ENCODE measurements around the gene HCRT.
A peak's percentile ranks its signal among the peaks of the same experiment; 100 is the strongest.

HCRT gene, protein sequence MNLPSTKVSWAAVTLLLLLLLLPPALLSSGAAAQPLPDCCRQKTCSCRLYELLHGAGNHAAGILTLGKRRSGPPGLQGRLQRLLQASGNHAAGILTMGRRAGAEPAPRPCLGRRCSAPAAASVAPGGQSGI

GRCh38 chr17:42184713-42185620, at the start of gene HCRT:
Gene HCRT (minus strand): TSS chr17:42185452. CDS start chr17:42185365, 87 bp downstream.
- no peak for DNase-seq (ENCODE audit: low read depth, low spot score)
- H3K36me3 ChIP-seq (ENCODE audit: insufficient read depth, insufficient read length, low read length), result no peaks in the 10 kb centered on the region
- peak within 1 kb of the TSS; percentile 33 for H3K9ac ChIP-seq (ENCODE audit: insufficient read length, low read depth)
- TF ChIP-seq SUZ12 (IDR thresholded peaks at IDR 0.05; ENCODE audit: extremely low read depth, insufficient read depth, insufficient read length), result no peak
- no peak for TF ChIP-seq ZNF274 (IDR thresholded peaks at IDR 0.05; ENCODE audit: low read depth, low read length)
- TF ChIP-seq YY1 (IDR thresholded peaks at IDR 0.05; ENCODE audit: insufficient read depth, insufficient read length), result no peak
- H3K27me3 ChIP-seq (ENCODE audit: insufficient read depth, insufficient read length), result peaks cover 58% of the 10 kb centered on the region
- H3K9me3 ChIP-seq (ENCODE audit: insufficient read depth, low read length), result no peaks in the 10 kb centered on the region
- H3K4me3 ChIP-seq (ENCODE audit: insufficient read length, low read depth), result peak within 1 kb of the TSS; percentile 51
- peaks cover 27% of the 10 kb centered on the region for H3K4me1 ChIP-seq (ENCODE audit: insufficient read depth, insufficient read length)

DNA sequence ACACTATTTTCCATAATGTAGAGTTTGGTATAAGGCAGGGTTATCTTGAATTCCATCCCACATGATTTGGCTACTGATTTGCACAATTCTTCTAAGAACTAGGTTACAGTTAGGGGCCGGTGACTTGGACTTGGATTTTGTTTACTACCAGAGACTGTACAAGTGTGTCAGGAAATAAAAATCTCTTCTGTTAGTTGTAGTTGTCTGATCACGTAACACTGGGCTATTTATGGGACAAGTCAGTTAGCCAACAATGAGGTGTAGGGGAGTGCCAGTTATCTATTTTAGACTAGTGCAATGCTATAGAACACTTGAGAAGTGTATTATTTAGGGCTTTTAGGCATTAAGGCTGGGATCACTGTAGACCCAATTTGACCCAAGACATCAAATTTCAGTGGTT, 48.7 kb upstream of the HCRT start:
- H3K4me1 ChIP-seq (ENCODE audit: insufficient read depth, insufficient read length), result no peaks in the 10 kb centered on the region
- H3K9me3 ChIP-seq (ENCODE audit: insufficient read depth, low read length), result no peaks in the 10 kb centered on the region
- DNase-seq (ENCODE audit: low read depth, low spot score), result no peak
- no peaks in the 10 kb centered on the region for H3K27me3 ChIP-seq (ENCODE audit: insufficient read depth, insufficient read length)
- TF ChIP-seq SUZ12 (IDR thresholded peaks at IDR 0.05; ENCODE audit: extremely low read depth, insufficient read depth, insufficient read length), result no peak
- TF ChIP-seq YY1 (IDR thresholded peaks at IDR 0.05; ENCODE audit: insufficient read depth, insufficient read length), result no peak
- TF ChIP-seq ZNF274 (IDR thresholded peaks at IDR 0.05; ENCODE audit: low read depth, low read length), result no peak
- H3K9ac ChIP-seq (ENCODE audit: insufficient read length, low read depth), result no peak overlapping the region
- H3K36me3 ChIP-seq (ENCODE audit: insufficient read depth, insufficient read length, low read length), result no peaks in the 10 kb centered on the region
- H3K4me3 ChIP-seq (ENCODE audit: insufficient read length, low read depth), result no peak overlapping the region

GRCh38 chr17:42233156-42233555, 47.9 kb upstream of the HCRT start:
- Histone ChIP-seq H3K36me3 (ENCODE audit: insufficient read depth, insufficient read length, low read length) (no peaks in the 10 kb centered on the region), H3K4me1 (ENCODE audit: insufficient read depth, insufficient read length) (no peaks in the 10 kb centered on the region), H3K27me3 (ENCODE audit: insufficient read depth, insufficient read length) (no peaks in the 10 kb centered on the region), H3K4me3 (ENCODE audit: insufficient read length, low read depth) (no peak overlapping the region), H3K9ac (ENCODE audit: insufficient read length, low read depth) (no peak overlapping the region), H3K9me3 (ENCODE audit: insufficient read depth, low read length) (no peaks in the 10 kb centered on the region)
- DNase-seq (ENCODE audit: low read depth, low spot score), result no peak
- TF ChIP-seq ZNF274 (IDR thresholded peaks at IDR 0.05; ENCODE audit: low read depth, low read length), result no peak
- no peak for TF ChIP-seq YY1 (IDR thresholded peaks at IDR 0.05; ENCODE audit: insufficient read depth, insufficient read length)
- no peak for TF ChIP-seq SUZ12 (IDR thresholded peaks at IDR 0.05; ENCODE audit: extremely low read depth, insufficient read depth, insufficient read length)

DNA sequence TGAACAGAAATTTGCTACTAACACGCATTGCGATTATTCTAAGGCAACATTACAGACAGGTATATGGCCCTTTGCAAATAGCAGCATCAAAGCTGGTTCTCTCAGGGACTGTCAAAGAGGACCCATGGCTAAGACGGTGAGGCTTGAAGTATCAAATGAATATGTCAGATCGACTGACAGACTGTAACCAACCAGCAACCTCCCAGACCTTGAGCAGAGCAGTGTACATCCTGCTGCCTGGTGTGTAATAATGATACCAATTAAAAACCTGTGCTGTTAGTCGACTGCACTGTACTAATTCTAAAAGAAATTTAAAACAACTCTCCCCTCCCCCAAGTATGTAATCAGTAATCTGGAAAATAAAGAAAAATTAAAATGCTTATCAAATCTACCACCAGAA, 45.0 kb upstream of the HCRT start:
- H3K4me3 ChIP-seq (ENCODE audit: insufficient read length, low read depth), result no peak overlapping the region
- H3K27me3 ChIP-seq (ENCODE audit: insufficient read depth, insufficient read length), result no peaks in the 10 kb centered on the region
- no peaks in the 10 kb centered on the region for H3K36me3 ChIP-seq (ENCODE audit: insufficient read depth, insufficient read length, low read length)
- no peak for TF ChIP-seq YY1 (IDR thresholded peaks at IDR 0.05; ENCODE audit: insufficient read depth, insufficient read length)
- TF ChIP-seq ZNF274 (IDR thresholded peaks at IDR 0.05; ENCODE audit: low read depth, low read length), result no peak
- TF ChIP-seq SUZ12 (IDR thresholded peaks at IDR 0.05; ENCODE audit: extremely low read depth, insufficient read depth, insufficient read length), result no peak
- DNase-seq (ENCODE audit: low read depth, low spot score), result no peak
- H3K4me1 ChIP-seq (ENCODE audit: insufficient read depth, insufficient read length), result no peaks in the 10 kb centered on the region
- no peaks in the 10 kb centered on the region for H3K9me3 ChIP-seq (ENCODE audit: insufficient read depth, low read length)
- H3K9ac ChIP-seq (ENCODE audit: insufficient read length, low read depth), result no peak overlapping the region

GRCh38 chr17:42227849-42228700, 42.8 kb upstream of the HCRT start:
- H3K36me3 ChIP-seq (ENCODE audit: insufficient read depth, insufficient read length, low read length), result no peaks in the 10 kb centered on the region
- TF ChIP-seq ZNF274 (IDR thresholded peaks at IDR 0.05; ENCODE audit: low read depth, low read length), result no peak
- no peak for TF ChIP-seq YY1 (IDR thresholded peaks at IDR 0.05; ENCODE audit: insufficient read depth, insufficient read length)
- TF ChIP-seq SUZ12 (IDR thresholded peaks at IDR 0.05; ENCODE audit: extremely low read depth, insufficient read depth, insufficient read length), result no peak
- H3K9ac ChIP-seq (ENCODE audit: insufficient read length, low read depth), result no peak overlapping the region
- H3K9me3 ChIP-seq (ENCODE audit: insufficient read depth, low read length), result no peaks in the 10 kb centered on the region
- no peak for DNase-seq (ENCODE audit: low read depth, low spot score)
- H3K4me3 ChIP-seq (ENCODE audit: insufficient read length, low read depth), result no peak overlapping the region
- H3K4me1 ChIP-seq (ENCODE audit: insufficient read depth, insufficient read length), result no peaks in the 10 kb centered on the region
- H3K27me3 ChIP-seq (ENCODE audit: insufficient read depth, insufficient read length), result no peaks in the 10 kb centered on the region

DNA sequence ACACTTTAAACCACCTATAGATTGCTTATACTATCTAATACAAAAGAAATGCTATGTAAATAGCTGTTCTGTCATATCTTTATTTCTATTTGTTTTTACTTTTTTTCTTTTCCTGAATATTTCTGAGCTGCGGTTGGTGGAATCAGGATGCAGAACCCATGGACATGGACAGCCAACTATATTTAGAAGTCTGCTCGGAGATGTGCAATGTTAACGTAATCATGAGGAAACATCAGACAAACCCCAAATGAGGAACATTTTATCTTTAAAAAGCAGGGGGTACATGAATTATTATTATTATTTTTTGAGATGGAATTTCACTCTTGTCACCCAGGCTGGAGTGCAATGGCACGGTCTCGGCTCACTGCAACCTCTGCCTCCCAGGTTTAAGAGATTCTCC, 40.4 kb upstream of the HCRT start:
- Histone ChIP-seq H3K4me1 (ENCODE audit: insufficient read depth, insufficient read length) (no peaks in the 10 kb centered on the region), H3K36me3 (ENCODE audit: insufficient read depth, insufficient read length, low read length) (peaks cover 7% of the 10 kb centered on the region), H3K27me3 (ENCODE audit: insufficient read depth, insufficient read length) (no peaks in the 10 kb centered on the region), H3K9me3 (ENCODE audit: insufficient read depth, low read length) (no peaks in the 10 kb centered on the region), H3K4me3 (ENCODE audit: insufficient read length, low read depth) (no peak overlapping the region), H3K9ac (ENCODE audit: insufficient read length, low read depth) (no peak overlapping the region)
- no peak for TF ChIP-seq SUZ12 (IDR thresholded peaks at IDR 0.05; ENCODE audit: extremely low read depth, insufficient read depth, insufficient read length)
- no peak for TF ChIP-seq ZNF274 (IDR thresholded peaks at IDR 0.05; ENCODE audit: low read depth, low read length)
- TF ChIP-seq YY1 (IDR thresholded peaks at IDR 0.05; ENCODE audit: insufficient read depth, insufficient read length), result no peak
- DNase-seq (ENCODE audit: low read depth, low spot score), result no peak

Measured in NT2/D1 (cell line).